ENCODE data around the gene POLRMT.

Gene POLRMT

GRCh38 chr19:633068-633785, at the start of gene POLRMT:
POLRMT (minus strand) TSS chr19:633537; CDS start chr19:633512, 25 bp downstream.
- H3K27ac ChIP-seq, result peak within 1 kb of the TSS; percentile 79
- TF ChIP-seq CTCF (IDR thresholded peaks at IDR 0.05) (no peak), ZFX (IDR thresholded peaks at IDR 0.05; ENCODE audit: borderline replicate concordance) (no peak)

- TF ChIP-seq ZFX (IDR thresholded peaks at IDR 0.05; ENCODE audit: borderline replicate concordance) (no peak), CTCF (IDR thresholded peaks at IDR 0.05) (no peak)
- H3K27ac ChIP-seq, result no peak overlapping the region
Measured at GRCh38 chr19:682678-683320, 49.5 kb upstream of the POLRMT start.

- TF ChIP-seq ZFX (IDR thresholded peaks at IDR 0.05; ENCODE audit: borderline replicate concordance) (no peak), CTCF (IDR thresholded peaks at IDR 0.05) (no peak)
- H3K27ac ChIP-seq, result peak overlapping the region; percentile 84
Measured at GRCh38 chr19:681029-682019, 48.0 kb upstream of the POLRMT start.

GRCh38 chr19:680287-681028, 47.1 kb upstream of the POLRMT start:
- peak; percentile 81 for TF ChIP-seq CTCF (IDR thresholded peaks at IDR 0.05)
- no peak for TF ChIP-seq ZFX (IDR thresholded peaks at IDR 0.05; ENCODE audit: borderline replicate concordance)
- H3K27ac ChIP-seq, result peak overlapping the region; percentile 84

- TF ChIP-seq ZFX (IDR thresholded peaks at IDR 0.05; ENCODE audit: borderline replicate concordance) (no peak), CTCF (IDR thresholded peaks at IDR 0.05) (no peak)
- peak overlapping the region; percentile 84 for H3K27ac ChIP-seq
Measured at GRCh38 chr19:679418-680286, 46.3 kb upstream of the POLRMT start.
